ENCODE measurements around the gene SAMD3. TPM values are rescaled to one million over a fixed set of nuclear protein-coding genes. Genes with fewer than 3 reads are reported as not detected.

SAMD3 gene
- total and polyA plus RNA-seq, 4 donors = 0.08 to 4.3 (median 1.2) TPM

DNA sequence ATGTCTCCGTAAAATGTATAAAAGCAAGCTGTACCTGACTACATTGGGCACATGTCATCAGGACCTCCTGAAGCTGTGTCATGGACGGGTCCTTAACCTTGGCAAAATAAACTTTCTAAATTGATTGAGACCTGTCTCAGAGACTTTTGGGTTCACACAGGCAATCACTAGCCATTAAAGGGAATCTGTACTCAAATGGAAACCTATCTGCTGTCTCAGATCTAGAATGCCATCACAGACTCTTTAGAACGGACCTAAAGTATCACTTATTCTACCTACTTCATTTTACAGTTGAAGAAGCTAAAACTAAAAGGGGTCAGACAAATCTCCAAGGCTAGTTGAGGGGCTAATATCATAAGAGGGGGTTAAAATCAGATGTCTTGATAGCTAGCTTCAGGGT is 11.1 kb downstream of the SAMD3 start:
- no peak for DNase-seq (ENCODE audit: low spot score)
- no peaks in the 10 kb centered on the region for H3K4me1 ChIP-seq (ENCODE audit: control insufficient read depth in 4 of 4, insufficient read depth in 4 of 4, low read length in 3 of 4)
- H3K27ac ChIP-seq (ENCODE audit: low read depth in 1 of 2, low read length in 2 of 2) = no peak overlapping the region
- peaks cover 0 to 6% (median 0%) of the 10 kb centered on the region in 4 donors for H3K27me3 ChIP-seq (ENCODE audit: control insufficient read depth in 4 of 4, insufficient read depth in 4 of 4, low read length in 3 of 4)
- H3K36me3 ChIP-seq (ENCODE audit: control insufficient read depth in 4 of 4, insufficient read depth in 3 of 4, low read depth in 1 of 4, low read length in 3 of 4) = no peaks in the 10 kb centered on the region
- WGBS = 69% methylated on average over 3 of the region's 3 CpGs
- H3K9me3 ChIP-seq (ENCODE audit: control insufficient read depth in 4 of 4, low read length in 3 of 4) = no peaks in the 10 kb centered on the region
- no peak overlapping the region for H3K4me3 ChIP-seq (ENCODE audit: low read depth in 1 of 3, low read length in 3 of 3)
- H3K9ac ChIP-seq (ENCODE audit: low read depth in 1 of 2, low read length in 2 of 2) = no peak overlapping the region
- TF ChIP-seq FOXA2 (IDR thresholded peaks at IDR 0.05) = no peak

DNA sequence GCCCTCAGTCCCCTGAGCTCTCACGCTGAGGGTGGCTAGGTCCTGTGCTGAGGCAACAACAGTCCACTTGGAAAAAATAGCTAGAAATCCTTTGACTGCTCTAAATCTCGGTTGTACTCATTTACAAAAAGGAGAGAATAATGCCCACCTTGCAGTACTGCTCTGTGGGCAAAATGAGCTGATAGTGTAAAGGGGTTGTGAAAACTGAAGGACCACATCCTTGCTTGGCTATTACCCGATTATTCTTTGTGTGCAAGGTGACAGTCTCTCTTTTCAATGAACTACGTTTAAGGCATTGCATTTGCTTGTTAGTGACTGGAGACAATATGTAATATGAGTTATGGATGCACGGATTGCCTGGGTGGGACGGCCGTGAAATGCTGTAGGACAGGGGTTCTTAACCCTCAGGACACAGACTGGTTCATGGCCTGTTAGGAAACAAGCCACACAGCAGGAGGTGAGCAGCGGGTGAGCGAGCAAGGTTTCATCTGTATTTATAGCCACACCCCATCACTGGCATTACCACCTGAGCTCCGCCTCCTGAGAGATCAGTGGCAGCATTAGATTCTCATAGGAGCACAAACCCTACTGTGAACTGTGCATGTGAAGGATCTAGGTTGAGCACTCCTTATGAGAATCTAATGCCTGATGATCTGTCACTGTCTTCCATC is 14.6 kb downstream of the SAMD3 start:
- TF ChIP-seq, protein P1, sequence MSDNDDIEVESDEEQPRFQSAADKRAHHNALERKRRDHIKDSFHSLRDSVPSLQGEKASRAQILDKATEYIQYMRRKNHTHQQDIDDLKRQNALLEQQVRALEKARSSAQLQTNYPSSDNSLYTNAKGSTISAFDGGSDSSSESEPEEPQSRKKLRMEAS (IDR thresholded peaks at IDR 0.05) = no peak
- TF ChIP-seq EGR1 (IDR thresholded peaks at IDR 0.05; ENCODE audit: low read depth in 2 of 2) = no peak
- TF ChIP-seq NR2F2 (IDR thresholded peaks at IDR 0.05) = no peak
- no peak for TF ChIP-seq SP1 (IDR thresholded peaks at IDR 0.05)
- TF ChIP-seq, protein P2, sequence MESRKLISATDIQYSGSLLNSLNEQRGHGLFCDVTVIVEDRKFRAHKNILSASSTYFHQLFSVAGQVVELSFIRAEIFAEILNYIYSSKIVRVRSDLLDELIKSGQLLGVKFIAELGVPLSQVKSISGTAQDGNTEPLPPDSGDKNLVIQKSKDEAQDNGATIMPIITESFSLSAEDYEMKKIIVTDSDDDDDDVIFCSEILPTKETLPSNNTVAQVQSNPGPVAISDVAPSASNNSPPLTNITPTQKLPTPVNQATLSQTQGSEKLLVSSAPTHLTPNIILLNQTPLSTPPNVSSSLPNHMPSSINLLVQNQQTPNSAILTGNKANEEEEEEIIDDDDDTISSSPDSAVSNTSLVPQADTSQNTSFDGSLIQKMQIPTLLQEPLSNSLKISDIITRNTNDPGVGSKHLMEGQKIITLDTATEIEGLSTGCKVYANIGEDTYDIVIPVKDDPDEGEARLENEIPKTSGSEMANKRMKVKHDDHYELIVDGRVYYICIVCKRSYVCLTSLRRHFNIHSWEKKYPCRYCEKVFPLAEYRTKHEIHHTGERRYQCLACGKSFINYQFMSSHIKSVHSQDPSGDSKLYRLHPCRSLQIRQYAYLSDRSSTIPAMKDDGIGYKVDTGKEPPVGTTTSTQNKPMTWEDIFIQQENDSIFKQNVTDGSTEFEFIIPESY (IDR thresholded peaks at IDR 0.05) = no peak
- TF ChIP-seq, protein P3, sequence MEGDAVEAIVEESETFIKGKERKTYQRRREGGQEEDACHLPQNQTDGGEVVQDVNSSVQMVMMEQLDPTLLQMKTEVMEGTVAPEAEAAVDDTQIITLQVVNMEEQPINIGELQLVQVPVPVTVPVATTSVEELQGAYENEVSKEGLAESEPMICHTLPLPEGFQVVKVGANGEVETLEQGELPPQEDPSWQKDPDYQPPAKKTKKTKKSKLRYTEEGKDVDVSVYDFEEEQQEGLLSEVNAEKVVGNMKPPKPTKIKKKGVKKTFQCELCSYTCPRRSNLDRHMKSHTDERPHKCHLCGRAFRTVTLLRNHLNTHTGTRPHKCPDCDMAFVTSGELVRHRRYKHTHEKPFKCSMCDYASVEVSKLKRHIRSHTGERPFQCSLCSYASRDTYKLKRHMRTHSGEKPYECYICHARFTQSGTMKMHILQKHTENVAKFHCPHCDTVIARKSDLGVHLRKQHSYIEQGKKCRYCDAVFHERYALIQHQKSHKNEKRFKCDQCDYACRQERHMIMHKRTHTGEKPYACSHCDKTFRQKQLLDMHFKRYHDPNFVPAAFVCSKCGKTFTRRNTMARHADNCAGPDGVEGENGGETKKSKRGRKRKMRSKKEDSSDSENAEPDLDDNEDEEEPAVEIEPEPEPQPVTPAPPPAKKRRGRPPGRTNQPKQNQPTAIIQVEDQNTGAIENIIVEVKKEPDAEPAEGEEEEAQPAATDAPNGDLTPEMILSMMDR (IDR thresholded peaks at IDR 0.05; ENCODE audit: low read depth, low read length, missing input control) = no peak
- no peak for TF ChIP-seq GABPA (IDR thresholded peaks at IDR 0.05 in 1 of 2, conservative IDR thresholded peaks at IDR 0.05 in 1 of 2)
- no peak for TF ChIP-seq FOXA2 (IDR thresholded peaks at IDR 0.05)
- TF ChIP-seq RAD21 (IDR thresholded peaks at IDR 0.05) = no peak
- TF ChIP-seq, protein P4, sequence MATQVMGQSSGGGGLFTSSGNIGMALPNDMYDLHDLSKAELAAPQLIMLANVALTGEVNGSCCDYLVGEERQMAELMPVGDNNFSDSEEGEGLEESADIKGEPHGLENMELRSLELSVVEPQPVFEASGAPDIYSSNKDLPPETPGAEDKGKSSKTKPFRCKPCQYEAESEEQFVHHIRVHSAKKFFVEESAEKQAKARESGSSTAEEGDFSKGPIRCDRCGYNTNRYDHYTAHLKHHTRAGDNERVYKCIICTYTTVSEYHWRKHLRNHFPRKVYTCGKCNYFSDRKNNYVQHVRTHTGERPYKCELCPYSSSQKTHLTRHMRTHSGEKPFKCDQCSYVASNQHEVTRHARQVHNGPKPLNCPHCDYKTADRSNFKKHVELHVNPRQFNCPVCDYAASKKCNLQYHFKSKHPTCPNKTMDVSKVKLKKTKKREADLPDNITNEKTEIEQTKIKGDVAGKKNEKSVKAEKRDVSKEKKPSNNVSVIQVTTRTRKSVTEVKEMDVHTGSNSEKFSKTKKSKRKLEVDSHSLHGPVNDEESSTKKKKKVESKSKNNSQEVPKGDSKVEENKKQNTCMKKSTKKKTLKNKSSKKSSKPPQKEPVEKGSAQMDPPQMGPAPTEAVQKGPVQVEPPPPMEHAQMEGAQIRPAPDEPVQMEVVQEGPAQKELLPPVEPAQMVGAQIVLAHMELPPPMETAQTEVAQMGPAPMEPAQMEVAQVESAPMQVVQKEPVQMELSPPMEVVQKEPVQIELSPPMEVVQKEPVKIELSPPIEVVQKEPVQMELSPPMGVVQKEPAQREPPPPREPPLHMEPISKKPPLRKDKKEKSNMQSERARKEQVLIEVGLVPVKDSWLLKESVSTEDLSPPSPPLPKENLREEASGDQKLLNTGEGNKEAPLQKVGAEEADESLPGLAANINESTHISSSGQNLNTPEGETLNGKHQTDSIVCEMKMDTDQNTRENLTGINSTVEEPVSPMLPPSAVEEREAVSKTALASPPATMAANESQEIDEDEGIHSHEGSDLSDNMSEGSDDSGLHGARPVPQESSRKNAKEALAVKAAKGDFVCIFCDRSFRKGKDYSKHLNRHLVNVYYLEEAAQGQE (IDR thresholded peaks at IDR 0.05) = no peak
- TF ChIP-seq TAF1 (conservative IDR thresholded peaks at IDR 0.05) = no peak
- TF ChIP-seq RXRA (IDR thresholded peaks at IDR 0.05) = no peak
- no peak for TF ChIP-seq HNF4G (IDR thresholded peaks at IDR 0.05)
- Histone ChIP-seq H3K4me1 (ENCODE audit: control insufficient read depth in 4 of 4, insufficient read depth in 4 of 4, low read length in 3 of 4) (no peaks in the 10 kb centered on the region), H3K9ac (ENCODE audit: low read depth in 1 of 2, low read length in 2 of 2) (no peak overlapping the region), H3K27ac (ENCODE audit: low read depth in 1 of 2, low read length in 2 of 2) (no peak overlapping the region), H3K36me3 (ENCODE audit: control insufficient read depth in 4 of 4, insufficient read depth in 3 of 4, low read depth in 1 of 4, low read length in 3 of 4) (no peaks in the 10 kb centered on the region), H3K27me3 (ENCODE audit: control insufficient read depth in 4 of 4, insufficient read depth in 4 of 4, low read length in 3 of 4) (no peaks in the 10 kb centered on the region), H3K9me3 (ENCODE audit: control insufficient read depth in 4 of 4, low read length in 3 of 4) (no peaks in the 10 kb centered on the region), H3K4me3 (ENCODE audit: low read depth in 1 of 3, low read length in 3 of 3) (no peak overlapping the region)
- no peak for DNase-seq (ENCODE audit: low spot score)
- WGBS = 88% methylated on average over 10 of the region's 10 CpGs
